Activated CD4-positive, CD25-positive, alpha-beta regulatory T cell treated with anti-CD3 and anti-CD28 coated beads, Interleukin-2, amount 50 U/mL, for 24 hours (primary cell): Measurements from ENCODE around the gene CNTNAP3.
"Not testable (repeated sequence)": the region's sequence is repeated elsewhere in the genome, so short reads cannot be mapped to it uniquely, and the experiment has no call there.

ENCODE experiments used
- ATAC-seq, 2 donors: fragments of 150-1000 bp; cut with Tn5 transposase; one replicate each; pipeline ENCODE4 v1.10.0; 2021; ENCODE audit warnings: mild to moderate bottlenecking in 1 of 2, moderate library complexity in 1 of 2

The CNTNAP3 gene

GRCh38 chr9:39287980-39288379, at the start of gene CNTNAP3:
Gene CNTNAP3, minus strand, starts transcription at chr9:39288167. Its CDS starts 103 bp downstream, at chr9:39288064.
- not testable (repeated sequence) for ATAC-seq

GRCh38 chr9:39279995-39280394, 8.0 kb downstream of the CNTNAP3 start:
- not testable (repeated sequence) for ATAC-seq

- not testable (repeated sequence) for ATAC-seq
Observed at GRCh38 chr9:39242513-39242912, 45.5 kb downstream of the CNTNAP3 start.

GRCh38 chr9:39232130-39232991, 55.6 kb downstream of the CNTNAP3 start:
- ATAC-seq = not testable (repeated sequence)

- ATAC-seq = not testable (repeated sequence)
Observed at GRCh38 chr9:39215976-39216375, 72.0 kb downstream of the CNTNAP3 start.

- ATAC-seq = not testable (repeated sequence)
Observed at GRCh38 chr9:39209773-39210172, 78.2 kb downstream of the CNTNAP3 start.

GRCh38 chr9:39206643-39207042, 81.3 kb downstream of the CNTNAP3 start:
- ATAC-seq = not testable (repeated sequence)

GRCh38 chr9:39205842-39206241, 82.1 kb downstream of the CNTNAP3 start:
- not testable (repeated sequence) for ATAC-seq

- ATAC-seq = not testable (repeated sequence)
Observed at GRCh38 chr9:39200412-39200811, 87.6 kb downstream of the CNTNAP3 start.

- ATAC-seq = not testable (repeated sequence)
Observed at GRCh38 chr9:39198000-39198709, 89.8 kb downstream of the CNTNAP3 start.

GRCh38 chr9:39171370-39171769, 116.6 kb downstream of the CNTNAP3 start:
- ATAC-seq = not testable (repeated sequence)

- not testable (repeated sequence) for ATAC-seq
Observed at GRCh38 chr9:39157714-39158113, 130.3 kb downstream of the CNTNAP3 start.

GRCh38 chr9:39132826-39133552, 155.0 kb downstream of the CNTNAP3 start:
- ATAC-seq = not testable (repeated sequence)

GRCh38 chr9:39121401-39121800, 166.6 kb downstream of the CNTNAP3 start:
- ATAC-seq = not testable (repeated sequence)

- ATAC-seq = not testable (repeated sequence)
Observed at GRCh38 chr9:39111746-39112145, 176.2 kb downstream of the CNTNAP3 start.

- no peak for ATAC-seq
Observed at GRCh38 chr9:39108145-39108544, 179.8 kb downstream of the CNTNAP3 start.

GRCh38 chr9:39097208-39097607, 190.8 kb downstream of the CNTNAP3 start:
- not testable (repeated sequence) for ATAC-seq

GRCh38 chr9:39085311-39085710, 202.7 kb downstream of the CNTNAP3 start:
- ATAC-seq = not testable (repeated sequence)

- ATAC-seq = not testable (repeated sequence)
Observed at GRCh38 chr9:39082574-39082973, 205.4 kb downstream of the CNTNAP3 start.

GRCh38 chr9:39080081-39080480, 207.9 kb downstream of the CNTNAP3 start:
- not testable (repeated sequence) for ATAC-seq

GRCh38 chr9:39078621-39079256, 209.2 kb downstream of the CNTNAP3 start:
- ATAC-seq = not testable (repeated sequence)

- ATAC-seq = peak in 1 of 2 donors; percentile 40
Observed at GRCh38 chr9:39073537-39073936, 214.4 kb downstream of the CNTNAP3 start.
